ENCODE measurements around the gene COL6A1. TPM values are rescaled to one million over a fixed set of nuclear protein-coding genes. Genes with fewer than 3 reads are reported as not detected.
"Not testable (repeated sequence)": the region's sequence is repeated elsewhere in the genome, so short reads cannot be mapped to it uniquely, and the experiment has no call there.

The COL6A1 gene
- total RNA-seq, 2 donors from 2014 or later, result 39.8 to 131 TPM

GRCh38 chr21:46003575-46004007 is 22.0 kb downstream of the COL6A1 start:
- intact Hi-C loops (cut with DNase I), result no loop called here
- H3K27ac ChIP-seq, result no peak overlapping the region
- no peaks in the 10 kb centered on the region for H3K27me3 ChIP-seq
- no peak overlapping the region for H3K9ac ChIP-seq (ENCODE audit: low read depth in 2 of 2, low read length in 2 of 2)
- H3K36me3 ChIP-seq, result no peaks in the 10 kb centered on the region
- no peaks in the 10 kb centered on the region for H3K4me1 ChIP-seq
- TF ChIP-seq CTCF (IDR thresholded peaks at IDR 0.05), result no peak
- H3K9me3 ChIP-seq, result no peaks in the 10 kb centered on the region
- H3K4me3 ChIP-seq, result no peak overlapping the region
- peak; percentile 12 for DNase-seq

GRCh38 chr21:46004168-46004861 is 22.7 kb downstream of the COL6A1 start:
- no peak overlapping the region for H3K4me3 ChIP-seq
- TF ChIP-seq CTCF (IDR thresholded peaks at IDR 0.05), result no peak
- H3K9ac ChIP-seq (ENCODE audit: low read depth in 2 of 2, low read length in 2 of 2), result no peak overlapping the region
- intact Hi-C loops (cut with DNase I), result no loop called here
- no peaks in the 10 kb centered on the region for H3K9me3 ChIP-seq
- H3K27me3 ChIP-seq, result no peaks in the 10 kb centered on the region
- H3K27ac ChIP-seq, result no peak overlapping the region
- no peaks in the 10 kb centered on the region for H3K36me3 ChIP-seq
- DNase-seq, result peak; percentile 14
- H3K4me1 ChIP-seq, result no peaks in the 10 kb centered on the region

- no peaks in the 10 kb centered on the region for H3K4me1 ChIP-seq
- H3K9me3 ChIP-seq, result no peaks in the 10 kb centered on the region
- H3K27ac ChIP-seq, result no peak overlapping the region
- no peaks in the 10 kb centered on the region for H3K27me3 ChIP-seq
- no peak overlapping the region for H3K4me3 ChIP-seq
- intact Hi-C loops (cut with DNase I), result no loop called here
- H3K9ac ChIP-seq (ENCODE audit: low read depth in 2 of 2, low read length in 2 of 2), result no peak overlapping the region
- DNase-seq, result peak; percentile 15
- no peak for TF ChIP-seq CTCF (IDR thresholded peaks at IDR 0.05)
- H3K36me3 ChIP-seq, result no peaks in the 10 kb centered on the region
These were observed 23.5 kb downstream of the COL6A1 start for GRCh38 chr21:46005081-46005480.

DNA sequence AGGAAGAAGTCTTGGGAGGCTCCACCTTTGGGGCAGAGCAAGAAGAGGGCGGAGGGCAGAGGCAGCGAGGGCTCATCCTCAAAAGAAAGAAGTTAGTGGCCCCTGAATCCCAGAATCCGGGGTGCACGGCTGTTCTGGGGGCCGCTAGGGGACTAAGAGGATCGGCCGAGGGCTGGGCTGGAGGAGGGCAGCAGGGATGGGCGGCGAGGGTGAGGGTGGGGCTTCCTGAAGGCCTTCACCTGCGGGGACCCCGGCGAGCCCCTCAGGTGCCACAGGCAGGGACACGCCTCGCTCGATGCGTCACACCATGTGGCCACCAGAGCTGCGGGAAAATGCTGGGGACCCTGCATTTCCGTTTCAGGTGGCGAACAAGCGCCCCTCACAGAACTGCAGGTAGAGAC is 23.9 kb downstream of the COL6A1 start:
- intact Hi-C loops (cut with DNase I), result no loop called here
- DNase-seq, result peak; percentile 11
- no peaks in the 10 kb centered on the region for H3K9me3 ChIP-seq
- H3K4me3 ChIP-seq, result no peak overlapping the region
- TF ChIP-seq CTCF (IDR thresholded peaks at IDR 0.05), result no peak
- no peak overlapping the region for H3K9ac ChIP-seq (ENCODE audit: low read depth in 2 of 2, low read length in 2 of 2)
- no peaks in the 10 kb centered on the region for H3K36me3 ChIP-seq
- no peak overlapping the region for H3K27ac ChIP-seq
- H3K27me3 ChIP-seq, result no peaks in the 10 kb centered on the region
- H3K4me1 ChIP-seq, result no peaks in the 10 kb centered on the region

DNA sequence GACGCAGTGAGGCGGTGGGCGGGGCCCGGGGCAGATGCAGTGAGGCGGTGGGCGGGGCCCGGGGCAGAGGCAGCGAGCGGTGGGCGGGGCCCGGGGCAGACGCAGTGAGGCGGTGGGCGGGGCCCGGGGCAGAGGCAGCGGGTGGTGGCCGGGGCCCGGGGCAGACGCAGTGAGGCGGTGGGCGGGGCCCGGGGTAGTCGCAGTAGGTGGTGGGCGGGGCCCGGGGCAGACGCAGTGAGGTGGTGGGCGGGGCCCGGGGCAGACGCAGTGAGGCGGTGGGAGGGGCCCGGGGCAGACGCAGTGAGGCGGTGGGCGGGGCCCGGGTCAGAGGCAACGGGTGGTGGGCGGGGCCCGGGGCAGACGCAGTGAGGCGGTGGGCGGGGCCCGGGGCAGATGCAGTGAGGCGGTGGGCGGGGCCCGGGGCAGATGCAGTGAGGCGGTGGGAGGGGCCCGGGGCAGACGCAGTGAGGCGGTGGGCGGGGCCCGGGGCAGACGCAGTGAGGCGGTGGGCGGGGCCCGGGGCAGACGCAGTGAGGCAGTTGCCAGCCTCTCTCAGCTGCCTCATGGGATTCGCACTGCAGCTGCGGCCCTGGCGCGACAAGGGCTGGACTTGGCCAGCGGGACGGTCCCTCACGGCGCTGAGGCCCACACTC is 24.4 kb downstream of the COL6A1 start:
- intact Hi-C loops (cut with DNase I); H3K4me1 ChIP-seq; H3K9me3 ChIP-seq; H3K9ac ChIP-seq (ENCODE audit: low read depth in 2 of 2, low read length in 2 of 2); H3K36me3 ChIP-seq; H3K27ac ChIP-seq; H3K4me3 ChIP-seq; H3K27me3 ChIP-seq: not testable (repeated sequence)
- peak; percentile 12 for DNase-seq

Data from colonic mucosa (tissue), 4 donors.